Endothelial cell of umbilical vein (primary cell): ENCODE measurements around the gene WNT11.

Experiments
- CTCF ChIP-seq, 2 donors: IDR thresholded peaks; 1 replicate in 1 of 2; 2 replicates in 1 of 2; pipeline ENCODE4 v1.5.1; 2011; ENCODE audit warnings: low read length in 2 of 2, mild to moderate bottlenecking in 2 of 2, moderate library complexity in 2 of 2, control low read depth in 1 of 2, inconsistent platforms in 1 of 2, low read depth in 1 of 2; ENCODE audit not compliant: insufficient read depth in 1 of 2; ENCODE audit errors: extremely low read depth in 1 of 2
- EZH2 ChIP-seq: IDR thresholded peaks from 2 replicates; pipeline ENCODE4 v1.6.1; 2012; ENCODE audit warnings: borderline replicate concordance, low read depth, mild to moderate bottlenecking, moderate library complexity, low read length, inconsistent platforms; ENCODE audit not compliant: severe bottlenecking
- MYC ChIP-seq: IDR thresholded peaks from one replicate; pipeline ENCODE4 v1.6.1; 2011; ENCODE audit warnings: mild to moderate bottlenecking, low read depth, low read length
- POLR2A ChIP-seq: IDR thresholded peaks from 2 replicates; pipeline ENCODE4 v1.6.1; 2012; ENCODE audit warnings: low read depth, mild to moderate bottlenecking, control low read depth, low read length
- POLR2AphosphoS5 ChIP-seq: IDR thresholded peaks from 2 replicates; pipeline ENCODE4 v1.6.1; 2012; ENCODE audit warnings: low read depth, mild to moderate bottlenecking, control low read depth, low read length, moderate library complexity; ENCODE audit not compliant: insufficient read depth

DNA sequence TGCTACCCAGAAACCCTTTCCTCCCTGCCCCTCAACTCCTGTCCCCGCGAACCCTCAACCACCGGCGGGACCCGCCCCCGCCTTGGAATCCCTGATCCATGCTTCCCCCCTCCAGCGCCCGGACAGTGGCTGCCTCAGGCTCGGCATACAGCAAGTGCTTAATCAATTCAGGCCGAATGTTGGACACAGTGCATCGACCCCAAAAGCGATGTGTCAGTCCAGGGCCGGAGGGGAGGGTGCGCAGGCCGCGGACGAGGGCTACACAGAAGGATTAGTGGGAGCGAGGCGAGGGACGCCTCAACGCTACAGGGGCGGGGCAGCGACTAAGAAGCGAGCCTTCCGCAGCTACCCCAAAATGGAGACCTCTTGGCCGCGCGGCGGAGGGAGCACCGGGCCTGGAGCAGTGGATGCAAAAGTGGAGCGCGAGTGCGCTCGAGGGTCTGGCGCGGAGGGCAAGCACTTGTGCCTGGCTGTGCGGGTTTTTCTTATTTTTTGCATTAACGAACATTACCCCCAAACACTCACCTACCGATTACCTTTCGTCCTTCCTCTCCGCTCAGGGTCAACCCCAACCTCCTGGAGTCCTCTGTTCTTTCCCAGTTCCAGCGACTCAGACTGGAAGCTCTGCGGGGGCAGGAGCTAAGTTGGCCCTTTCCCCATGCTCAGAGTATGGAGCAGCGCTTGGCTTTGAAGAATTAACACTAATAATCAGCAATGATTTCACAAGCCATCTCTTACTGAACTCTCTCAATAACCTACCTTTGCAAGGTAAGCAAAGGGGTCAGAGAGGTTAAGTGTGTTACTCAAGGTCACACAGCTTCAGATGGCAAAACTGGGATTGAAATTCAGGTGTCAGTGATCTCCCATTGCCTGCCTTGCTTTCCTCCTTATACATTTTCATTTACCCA lies 30.0 kb upstream of the WNT11 start:
- TF ChIP-seq POLR2AphosphoS5 (no peak), MYC (no peak), CTCF (IDR thresholded peaks at IDR 0.05; ENCODE audit: extremely low read depth in 1 of 2, insufficient read depth in 1 of 2, low read depth in 1 of 2, low read length in 2 of 2) (no peak), POLR2A (no peak), EZH2 (no peak)
